NT2/D1 (cell line): ENCODE measurements around the gene GRIK2.

ENCODE experiments used
- SUZ12 ChIP-seq: IDR thresholded peaks from 2 replicates; pipeline ENCODE4 v1.6.1; 2011; ENCODE audit not compliant: insufficient read length, insufficient read depth; ENCODE audit errors: extremely low read depth
- YY1 ChIP-seq: IDR thresholded peaks from 2 replicates; pipeline ENCODE4 v1.6.1; 2011; ENCODE audit not compliant: insufficient read length, insufficient read depth
- ZNF274 ChIP-seq: IDR thresholded peaks from 2 replicates; pipeline ENCODE4 v1.6.1; 2011; ENCODE audit warnings: mild to moderate bottlenecking, low read depth, low read length

DNA sequence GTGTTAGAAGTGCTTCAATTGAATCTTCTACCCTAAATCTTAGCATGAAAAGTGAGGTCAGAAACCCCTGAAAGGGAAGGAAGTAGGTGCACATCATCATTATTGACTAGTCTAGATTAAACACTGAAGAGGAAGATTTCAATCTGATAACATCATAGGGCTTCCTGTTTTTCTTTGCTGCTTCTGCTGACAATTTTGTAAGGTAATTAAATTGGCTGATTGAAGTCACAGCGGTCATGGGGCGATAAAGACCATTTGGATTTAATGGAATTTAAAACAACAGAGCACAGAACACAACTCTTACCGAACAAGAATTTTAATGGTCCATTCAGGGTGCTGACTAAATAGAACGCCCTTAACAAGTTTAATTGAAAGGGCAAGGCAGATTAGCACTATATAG lies 11.3 kb downstream of the GRIK2 start:
- TF ChIP-seq ZNF274, result no peak
- no peak for TF ChIP-seq YY1
- no peak for TF ChIP-seq SUZ12
